ENCODE results near the gene DPAGT1.

DPAGT1 gene

GRCh38 chr11:119055901-119056300 is 45.8 kb downstream of the DPAGT1 start:
- WGBS = 73% methylated on average over 6 of the region's 6 CpGs
- peak overlapping the region; percentile 68 for H3K4me3 ChIP-seq (ENCODE audit: low read length)
- H3K36me3 ChIP-seq (ENCODE audit: insufficient read depth, low read length) = peaks cover 48% of the 10 kb centered on the region
- no peaks in the 10 kb centered on the region for H3K9me3 ChIP-seq (ENCODE audit: insufficient read depth, low read depth, low read length)
- 0 out of 2 replicates have a peak, but pooled peaks cover 8% of the 10 kb centered on the region for H3K4me1 ChIP-seq (ENCODE audit: insufficient read depth, low read length)
- H3K27me3 ChIP-seq (ENCODE audit: insufficient read depth, low read length) = no peaks in the 10 kb centered on the region
- H3K27ac ChIP-seq (ENCODE audit: low read depth, low read length) = no peak overlapping the region
- peak overlapping the region; percentile 93 for H3K9ac ChIP-seq (ENCODE audit: low read depth, low read length)

GRCh38 chr11:119054418-119054817 is 47.2 kb downstream of the DPAGT1 start:
- H3K4me3 ChIP-seq (ENCODE audit: low read length) = no peak overlapping the region
- H3K9me3 ChIP-seq (ENCODE audit: insufficient read depth, low read depth, low read length) = no peaks in the 10 kb centered on the region
- no peak overlapping the region for H3K27ac ChIP-seq (ENCODE audit: low read depth, low read length)
- H3K9ac ChIP-seq (ENCODE audit: low read depth, low read length) = no peak overlapping the region
- H3K27me3 ChIP-seq (ENCODE audit: insufficient read depth, low read length) = no peaks in the 10 kb centered on the region
- 97% methylated on average over 10 of the region's 10 CpGs for WGBS
- H3K36me3 ChIP-seq (ENCODE audit: insufficient read depth, low read length) = peaks cover 63% of the 10 kb centered on the region
- 0 out of 2 replicates have a peak, but pooled peaks cover 8% of the 10 kb centered on the region for H3K4me1 ChIP-seq (ENCODE audit: insufficient read depth, low read length)

- H3K27ac ChIP-seq (ENCODE audit: low read depth, low read length) = no peak overlapping the region
- WGBS = 96% methylated on average over 23 of the region's 23 CpGs
- H3K9ac ChIP-seq (ENCODE audit: low read depth, low read length) = no peak overlapping the region
- H3K4me3 ChIP-seq (ENCODE audit: low read length) = no peak overlapping the region
- no peaks in the 10 kb centered on the region for H3K9me3 ChIP-seq (ENCODE audit: insufficient read depth, low read depth, low read length)
- 0 out of 2 replicates have a peak, but pooled peaks cover 5% of the 10 kb centered on the region for H3K4me1 ChIP-seq (ENCODE audit: insufficient read depth, low read length)
- H3K36me3 ChIP-seq (ENCODE audit: insufficient read depth, low read length) = peaks cover 85% of the 10 kb centered on the region
- no peaks in the 10 kb centered on the region for H3K27me3 ChIP-seq (ENCODE audit: insufficient read depth, low read length)
These were observed 49.4 kb downstream of the DPAGT1 start for GRCh38 chr11:119052163-119052814.

- no peaks in the 10 kb centered on the region for H3K9me3 ChIP-seq (ENCODE audit: insufficient read depth, low read depth, low read length)
- H3K27ac ChIP-seq (ENCODE audit: low read depth, low read length) = no peak overlapping the region
- H3K9ac ChIP-seq (ENCODE audit: low read depth, low read length) = no peak overlapping the region
- WGBS = 93% methylated on average over 17 of the region's 17 CpGs
- H3K4me3 ChIP-seq (ENCODE audit: low read length) = no peak overlapping the region
- no peaks in the 10 kb centered on the region for H3K27me3 ChIP-seq (ENCODE audit: insufficient read depth, low read length)
- H3K4me1 ChIP-seq (ENCODE audit: insufficient read depth, low read length) = 0 out of 2 replicates have a peak, but pooled peaks cover 5% of the 10 kb centered on the region
- H3K36me3 ChIP-seq (ENCODE audit: insufficient read depth, low read length) = peaks cover 91% of the 10 kb centered on the region
These were observed 50.1 kb downstream of the DPAGT1 start for GRCh38 chr11:119051440-119052162.

GRCh38 chr11:119049081-119049480 is 52.6 kb downstream of the DPAGT1 start:
- no peaks in the 10 kb centered on the region for H3K9me3 ChIP-seq (ENCODE audit: insufficient read depth, low read depth, low read length)
- H3K36me3 ChIP-seq (ENCODE audit: insufficient read depth, low read length) = peaks cover 99% of the 10 kb centered on the region
- H3K9ac ChIP-seq (ENCODE audit: low read depth, low read length) = no peak overlapping the region
- H3K4me3 ChIP-seq (ENCODE audit: low read length) = no peak overlapping the region
- H3K27ac ChIP-seq (ENCODE audit: low read depth, low read length) = no peak overlapping the region
- H3K4me1 ChIP-seq (ENCODE audit: insufficient read depth, low read length) = no peaks in the 10 kb centered on the region
- H3K27me3 ChIP-seq (ENCODE audit: insufficient read depth, low read length) = no peaks in the 10 kb centered on the region
- WGBS = 96% methylated on average over 7 of the region's 7 CpGs

GRCh38 chr11:119048644-119049043 is 53.0 kb downstream of the DPAGT1 start:
- H3K27ac ChIP-seq (ENCODE audit: low read depth, low read length) = no peak overlapping the region
- no peaks in the 10 kb centered on the region for H3K9me3 ChIP-seq (ENCODE audit: insufficient read depth, low read depth, low read length)
- H3K4me3 ChIP-seq (ENCODE audit: low read length) = no peak overlapping the region
- H3K4me1 ChIP-seq (ENCODE audit: insufficient read depth, low read length) = no peaks in the 10 kb centered on the region
- H3K36me3 ChIP-seq (ENCODE audit: insufficient read depth, low read length) = peaks cover 94% of the 10 kb centered on the region
- no peaks in the 10 kb centered on the region for H3K27me3 ChIP-seq (ENCODE audit: insufficient read depth, low read length)
- WGBS = 93% methylated on average over 9 of the region's 9 CpGs
- H3K9ac ChIP-seq (ENCODE audit: low read depth, low read length) = no peak overlapping the region

- no peaks in the 10 kb centered on the region for H3K27me3 ChIP-seq (ENCODE audit: insufficient read depth, low read length)
- H3K4me1 ChIP-seq (ENCODE audit: insufficient read depth, low read length) = no peaks in the 10 kb centered on the region
- H3K9ac ChIP-seq (ENCODE audit: low read depth, low read length) = no peak overlapping the region
- H3K4me3 ChIP-seq (ENCODE audit: low read length) = no peak overlapping the region
- H3K27ac ChIP-seq (ENCODE audit: low read depth, low read length) = no peak overlapping the region
- H3K36me3 ChIP-seq (ENCODE audit: insufficient read depth, low read length) = peaks cover 80% of the 10 kb centered on the region
- no peaks in the 10 kb centered on the region for H3K9me3 ChIP-seq (ENCODE audit: insufficient read depth, low read depth, low read length)
- WGBS = 97% methylated on average over 6 of the region's 6 CpGs
These were observed 54.4 kb downstream of the DPAGT1 start for GRCh38 chr11:119047205-119047604.

Measured in HUES64 (cell line).